Subcutaneous adipose tissue (tissue), 4 donors: ENCODE results near the gene ANKRD7. TPM values are rescaled to one million over a fixed set of nuclear protein-coding genes. Genes with fewer than 3 reads are reported as not detected.

Experiments used
- CTCF ChIP-seq: fragments of 450-650 bp; IDR thresholded peaks from one replicate; pipeline ENCODE4 v1.5.1; 2016; ENCODE audit warnings: low read depth, mild to moderate bottlenecking, control low read depth, antibody characterized with exemption, moderate library complexity
- total RNA-seq, 4 donors: library from RNA; depleted of rRNA; stranded (reverse); fragments of >200 nt; gene quantifications; one replicate each; pipeline ENCODE4 v1.1.0, GENCODE V29; 2016

The ANKRD7 gene
- total RNA-seq, 4 donors from 2014 or later, result 0.66 TPM; not detected in 3

GRCh38 chr7:118185163-118185860 is 39.2 kb upstream of the ANKRD7 start:
- TF ChIP-seq CTCF, result no peak

- no peak for TF ChIP-seq CTCF
Observed at GRCh38 chr7:118186501-118186900, 38.0 kb upstream of the ANKRD7 start.

GRCh38 chr7:118194571-118194970 is 29.9 kb upstream of the ANKRD7 start:
- no peak for TF ChIP-seq CTCF

GRCh38 chr7:118195837-118196474 is 28.5 kb upstream of the ANKRD7 start:
- TF ChIP-seq CTCF, result no peak

GRCh38 chr7:118202061-118202460 is 22.4 kb upstream of the ANKRD7 start:
- no peak for TF ChIP-seq CTCF

GRCh38 chr7:118214051-118214832 is 10.3 kb upstream of the ANKRD7 start:
- TF ChIP-seq CTCF, result no peak

GRCh38 chr7:118214833-118215182 is 9.7 kb upstream of the ANKRD7 start:
- no peak for TF ChIP-seq CTCF
